ENCODE results near the gene ISM1.

GRCh38 chr20:13337090-13337784, 116.2 kb downstream of the ISM1 start:
- TF ChIP-seq CTCF (IDR thresholded peaks at IDR 0.05) (no peak), POLR2AphosphoS5 (IDR thresholded peaks at IDR 0.05) (no peak), POLR2A (IDR thresholded peaks at IDR 0.05) (no peak), EP300 (IDR thresholded peaks at IDR 0.05) (no peak)

Data from stomach (tissue), 4 donors.